ENCODE measurements around the gene CELSR1. TPM values are rescaled to one million over a fixed set of nuclear protein-coding genes. Genes with fewer than 3 reads are reported as not detected.

CELSR1 gene
- total and polyA plus RNA-seq, 2 donors from 2014 or later, result 15.7 to 49.9 TPM

- H3K4me3 ChIP-seq (ENCODE audit: low read length in 3 of 3), result no peak overlapping the region
- intact Hi-C loops (cut with DNase I), result no loop called here
- H3K36me3 ChIP-seq (ENCODE audit: control insufficient read depth in 2 of 3, insufficient read depth in 3 of 3, low read length in 3 of 3), result no peaks in the 10 kb centered on the region
- no peaks in the 10 kb centered on the region for H3K9me3 ChIP-seq (ENCODE audit: control insufficient read depth in 2 of 3, insufficient read depth in 1 of 3, low read length in 3 of 3)
- H3K4me1 ChIP-seq (ENCODE audit: control insufficient read depth in 2 of 3, insufficient read depth in 2 of 3, low read depth in 1 of 3, low read length in 3 of 3), result peaks cover 0 to 7% (median 2%) of the 10 kb centered on the region in 3 donors
- TF ChIP-seq, protein P1, sequence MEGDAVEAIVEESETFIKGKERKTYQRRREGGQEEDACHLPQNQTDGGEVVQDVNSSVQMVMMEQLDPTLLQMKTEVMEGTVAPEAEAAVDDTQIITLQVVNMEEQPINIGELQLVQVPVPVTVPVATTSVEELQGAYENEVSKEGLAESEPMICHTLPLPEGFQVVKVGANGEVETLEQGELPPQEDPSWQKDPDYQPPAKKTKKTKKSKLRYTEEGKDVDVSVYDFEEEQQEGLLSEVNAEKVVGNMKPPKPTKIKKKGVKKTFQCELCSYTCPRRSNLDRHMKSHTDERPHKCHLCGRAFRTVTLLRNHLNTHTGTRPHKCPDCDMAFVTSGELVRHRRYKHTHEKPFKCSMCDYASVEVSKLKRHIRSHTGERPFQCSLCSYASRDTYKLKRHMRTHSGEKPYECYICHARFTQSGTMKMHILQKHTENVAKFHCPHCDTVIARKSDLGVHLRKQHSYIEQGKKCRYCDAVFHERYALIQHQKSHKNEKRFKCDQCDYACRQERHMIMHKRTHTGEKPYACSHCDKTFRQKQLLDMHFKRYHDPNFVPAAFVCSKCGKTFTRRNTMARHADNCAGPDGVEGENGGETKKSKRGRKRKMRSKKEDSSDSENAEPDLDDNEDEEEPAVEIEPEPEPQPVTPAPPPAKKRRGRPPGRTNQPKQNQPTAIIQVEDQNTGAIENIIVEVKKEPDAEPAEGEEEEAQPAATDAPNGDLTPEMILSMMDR (IDR thresholded peaks at IDR 0.05; ENCODE audit: borderline replicate concordance, extremely low read depth, insufficient read depth), result no peak
- H3K27me3 ChIP-seq (ENCODE audit: control insufficient read depth, insufficient read depth, low read length), result no peaks in the 10 kb centered on the region
- DNase-seq (no peak), FAIRE-seq (no peak)
- no peak overlapping the region for H3K9ac ChIP-seq (ENCODE audit: low read length in 3 of 3)
- no peak overlapping the region for H3K27ac ChIP-seq (ENCODE audit: low read depth in 2 of 2, low read length in 2 of 2)
Measured at GRCh38 chr22:46442217-46442853, 95.1 kb downstream of the CELSR1 start.

DNA sequence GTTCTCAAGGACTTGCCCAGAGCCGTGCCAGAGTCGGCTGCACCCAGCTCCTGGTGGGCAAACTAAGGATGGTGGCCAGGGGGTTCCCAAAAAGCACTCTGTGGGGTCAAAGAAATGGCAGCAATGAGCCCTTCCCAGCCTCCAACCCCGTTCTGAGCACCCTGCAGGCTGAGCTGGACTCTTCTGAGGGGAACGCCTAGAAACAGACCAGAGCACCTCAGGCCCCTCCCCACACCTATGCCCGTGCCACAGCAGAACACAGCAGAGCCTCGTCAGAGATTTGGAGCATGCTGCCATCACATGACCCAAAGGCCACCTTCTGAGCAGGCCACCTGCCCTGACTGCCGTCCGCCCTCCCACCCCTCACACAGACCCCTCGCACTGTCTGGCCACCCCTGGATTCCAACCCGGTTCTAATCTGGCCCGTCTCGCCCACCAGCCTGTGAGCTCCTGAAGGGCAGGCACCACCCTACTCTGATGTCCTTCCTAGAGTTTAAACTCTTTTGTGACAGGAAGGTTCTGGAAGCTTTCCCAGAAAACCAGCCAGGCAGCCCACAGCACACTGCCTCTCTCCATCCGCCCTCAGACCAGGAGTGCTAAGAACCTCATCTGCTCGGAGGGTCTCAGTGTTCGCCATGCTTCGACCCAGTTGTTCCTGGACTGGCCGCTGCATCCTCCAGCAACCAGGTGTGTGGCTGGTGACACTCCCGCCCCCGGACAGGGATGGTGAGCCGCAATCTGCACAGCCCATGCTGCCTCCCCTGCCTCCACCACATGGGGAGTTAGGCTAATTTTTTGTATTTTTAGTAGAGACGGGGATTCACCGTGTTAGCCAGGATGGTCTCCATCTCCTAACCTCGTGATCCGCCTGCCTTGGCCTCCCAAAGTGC, 97.6 kb downstream of the CELSR1 start:
- intact Hi-C loops (cut with DNase I), result no loop called here
- H3K27ac ChIP-seq (ENCODE audit: low read depth in 2 of 2, low read length in 2 of 2), result no peak overlapping the region
- H3K27me3 ChIP-seq (ENCODE audit: control insufficient read depth, insufficient read depth, low read length), result no peaks in the 10 kb centered on the region
- DNase-seq (no peak), FAIRE-seq (no peak)
- TF ChIP-seq, protein P1 (IDR thresholded peaks at IDR 0.05; ENCODE audit: borderline replicate concordance, extremely low read depth, insufficient read depth), result no peak
- H3K9me3 ChIP-seq (ENCODE audit: control insufficient read depth in 2 of 3, insufficient read depth in 1 of 3, low read length in 3 of 3), result no peaks in the 10 kb centered on the region
- no peak overlapping the region for H3K9ac ChIP-seq (ENCODE audit: low read length in 3 of 3)
- peaks cover 0 to 2% (median 0%) of the 10 kb centered on the region in 3 donors for H3K4me1 ChIP-seq (ENCODE audit: control insufficient read depth in 2 of 3, insufficient read depth in 2 of 3, low read depth in 1 of 3, low read length in 3 of 3)
- no peak overlapping the region for H3K4me3 ChIP-seq (ENCODE audit: low read length in 3 of 3)
- peaks cover 0 to 2% (median 0%) of the 10 kb centered on the region in 3 donors for H3K36me3 ChIP-seq (ENCODE audit: control insufficient read depth in 2 of 3, insufficient read depth in 3 of 3, low read length in 3 of 3)

GRCh38 chr22:46439111-46439510, 98.3 kb downstream of the CELSR1 start:
- H3K36me3 ChIP-seq (ENCODE audit: control insufficient read depth in 2 of 3, insufficient read depth in 3 of 3, low read length in 3 of 3), result peaks cover 0 to 6% (median 2%) of the 10 kb centered on the region in 3 donors
- intact Hi-C loops (cut with DNase I), result no loop called here
- no peak overlapping the region for H3K27ac ChIP-seq (ENCODE audit: low read depth in 2 of 2, low read length in 2 of 2)
- no peak for FAIRE-seq
- H3K9ac ChIP-seq (ENCODE audit: low read length in 3 of 3), result no peak overlapping the region
- TF ChIP-seq, protein P1 (IDR thresholded peaks at IDR 0.05; ENCODE audit: borderline replicate concordance, extremely low read depth, insufficient read depth), result no peak
- H3K4me1 ChIP-seq (ENCODE audit: control insufficient read depth in 2 of 3, insufficient read depth in 2 of 3, low read depth in 1 of 3, low read length in 3 of 3), result peaks cover 0 to 2% (median 0%) of the 10 kb centered on the region in 3 donors
- DNase-seq, result no peak
- no peaks in the 10 kb centered on the region for H3K9me3 ChIP-seq (ENCODE audit: control insufficient read depth in 2 of 3, insufficient read depth in 1 of 3, low read length in 3 of 3)
- no peak overlapping the region for H3K4me3 ChIP-seq (ENCODE audit: low read length in 3 of 3)
- H3K27me3 ChIP-seq (ENCODE audit: control insufficient read depth, insufficient read depth, low read length), result no peaks in the 10 kb centered on the region

Measured in kidney (tissue), 14 donors.